Measurements from ENCODE around the gene ZNF615. TPM values are rescaled to one million over a fixed set of nuclear protein-coding genes. Genes with fewer than 3 reads are reported as not detected.
"Not testable (repeated sequence)": the region's sequence is repeated elsewhere in the genome, so short reads cannot be mapped to it uniquely, and the experiment has no call there.

ZNF615 gene
- polyA plus RNA-seq, 3 donors: 1.8 to 2.4 (median 2.2) TPM

DNA sequence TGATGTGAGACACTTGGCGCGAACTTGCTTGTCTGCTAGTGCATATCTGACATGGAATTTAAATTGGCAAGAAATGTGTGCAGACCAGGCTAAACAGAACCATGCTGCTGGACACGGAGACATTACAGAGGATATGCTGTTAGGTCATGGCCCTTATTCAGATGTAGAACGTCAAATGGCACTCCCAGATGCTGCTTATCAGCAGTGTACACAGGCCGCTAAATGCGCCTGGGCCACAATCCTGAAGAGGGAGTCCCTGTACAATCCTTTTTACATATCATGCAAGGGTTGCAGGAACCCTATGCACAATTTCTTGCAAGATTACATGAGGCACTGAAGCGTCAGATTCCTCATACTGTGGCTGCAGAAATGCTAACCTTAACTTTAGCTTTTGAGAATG, 30.7 kb downstream of the ZNF615 start:
- Histone ChIP-seq H2AFZ (ENCODE audit: insufficient read depth, low read depth, low read length, poor library complexity, severe bottlenecking) (no peak overlapping the region), H3K9ac (ENCODE audit: insufficient read depth, low read length, poor library complexity, severe bottlenecking) (no peak overlapping the region), H3K36me3 (replicated peaks in 1 of 2; ENCODE audit: control insufficient read depth in 1 of 2, insufficient read depth in 2 of 2, low read length in 2 of 2) (peaks cover 30 to 100% of the 10 kb centered on the region in 2 donors), H3K27ac (ENCODE audit: low read depth in 1 of 2, low read length in 2 of 2) (no peak overlapping the region), H3K79me2 (ENCODE audit: insufficient read depth, low read length) (peaks cover 80% of the 10 kb centered on the region), H3K9me3 (replicated peaks in 1 of 2; ENCODE audit: control insufficient read depth in 1 of 2, insufficient read depth in 1 of 2, low read length in 2 of 2) (peaks cover 73 to 99% of the 10 kb centered on the region in 2 donors), H3K27me3 (ENCODE audit: control insufficient read depth in 2 of 2, insufficient read depth in 2 of 2, low read length in 2 of 2) (no peaks in the 10 kb centered on the region), H4K20me1 (ENCODE audit: insufficient read depth, low read length) (no peaks in the 10 kb centered on the region), H3K4me1 (ENCODE audit: control insufficient read depth in 1 of 2, insufficient read depth in 2 of 2, low read length in 2 of 2) (peaks cover 0 to 10% of the 10 kb centered on the region in 2 donors), H3K4me2 (replicated peaks; ENCODE audit: extremely low read depth, low read length, poor library complexity, severe bottlenecking) (no peak overlapping the region), H3K4me3 (replicated peaks in 1 of 3; ENCODE audit: low read depth in 2 of 3, low read length in 3 of 3) (peak overlapping the region in 1 of 3 experiments; percentile 33)
- 87% methylated on average over 6 of the region's 7 CpGs for WGBS (ENCODE audit: insufficient coverage)
- TF ChIP-seq, protein P1, sequence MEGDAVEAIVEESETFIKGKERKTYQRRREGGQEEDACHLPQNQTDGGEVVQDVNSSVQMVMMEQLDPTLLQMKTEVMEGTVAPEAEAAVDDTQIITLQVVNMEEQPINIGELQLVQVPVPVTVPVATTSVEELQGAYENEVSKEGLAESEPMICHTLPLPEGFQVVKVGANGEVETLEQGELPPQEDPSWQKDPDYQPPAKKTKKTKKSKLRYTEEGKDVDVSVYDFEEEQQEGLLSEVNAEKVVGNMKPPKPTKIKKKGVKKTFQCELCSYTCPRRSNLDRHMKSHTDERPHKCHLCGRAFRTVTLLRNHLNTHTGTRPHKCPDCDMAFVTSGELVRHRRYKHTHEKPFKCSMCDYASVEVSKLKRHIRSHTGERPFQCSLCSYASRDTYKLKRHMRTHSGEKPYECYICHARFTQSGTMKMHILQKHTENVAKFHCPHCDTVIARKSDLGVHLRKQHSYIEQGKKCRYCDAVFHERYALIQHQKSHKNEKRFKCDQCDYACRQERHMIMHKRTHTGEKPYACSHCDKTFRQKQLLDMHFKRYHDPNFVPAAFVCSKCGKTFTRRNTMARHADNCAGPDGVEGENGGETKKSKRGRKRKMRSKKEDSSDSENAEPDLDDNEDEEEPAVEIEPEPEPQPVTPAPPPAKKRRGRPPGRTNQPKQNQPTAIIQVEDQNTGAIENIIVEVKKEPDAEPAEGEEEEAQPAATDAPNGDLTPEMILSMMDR (IDR thresholded peaks at IDR 0.05): no peak
- peaks cover 4% of the 10 kb centered on the region for H3K4me1 Mint-ChIP-seq
- intact Hi-C loops (cut with micrococcal nuclease): no loop called here
- peaks cover 47 to 96% (median 91%) of the 10 kb centered on the region in 7 donors for H3K9me3 Mint-ChIP-seq
- DNase-seq: no peak
- peaks cover 65 to 86% of the 10 kb centered on the region in 2 donors for H3K36me3 Mint-ChIP-seq
- no peak overlapping the region for H3K27ac Mint-ChIP-seq
- no peak overlapping the region for H3K4me3 Mint-ChIP-seq
- no peaks in the 10 kb centered on the region for H3K27me3 Mint-ChIP-seq (ENCODE audit: low read depth in 3 of 3)

DNA sequence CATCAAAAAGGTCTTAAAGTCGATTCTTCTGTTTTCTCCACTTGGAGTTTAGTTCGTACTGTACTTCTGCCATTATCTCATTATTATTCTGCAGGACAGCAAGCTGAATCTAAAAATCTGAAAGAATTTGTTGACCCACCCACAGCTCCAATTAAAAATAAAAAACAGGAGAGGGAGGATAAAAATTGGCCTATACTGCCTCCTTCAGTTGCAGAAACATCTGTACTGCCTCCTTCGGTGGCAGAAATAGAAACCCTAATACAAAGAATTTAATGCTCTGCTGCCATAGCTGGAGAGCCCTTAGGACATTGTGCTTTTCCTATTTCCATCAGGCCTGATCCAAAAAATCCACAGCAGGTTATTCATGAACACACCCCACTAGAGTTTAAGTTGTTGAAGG, 31.2 kb downstream of the ZNF615 start:
- DNase-seq: no peak
- Histone ChIP-seq H2AFZ (ENCODE audit: insufficient read depth, low read depth, low read length, poor library complexity, severe bottlenecking) (no peak overlapping the region), H3K9me3 (replicated peaks in 1 of 2; ENCODE audit: control insufficient read depth in 1 of 2, insufficient read depth in 1 of 2, low read length in 2 of 2) (peaks cover 76 to 99% of the 10 kb centered on the region in 2 donors), H3K4me1 (ENCODE audit: control insufficient read depth in 1 of 2, insufficient read depth in 2 of 2, low read length in 2 of 2) (peaks cover 0 to 10% of the 10 kb centered on the region in 2 donors), H3K79me2 (ENCODE audit: insufficient read depth, low read length) (peaks cover 75% of the 10 kb centered on the region), H3K9ac (ENCODE audit: insufficient read depth, low read length, poor library complexity, severe bottlenecking) (no peak overlapping the region), H3K4me3 (replicated peaks in 1 of 3; ENCODE audit: low read depth in 2 of 3, low read length in 3 of 3) (peak overlapping the region in 1 of 3 experiments; percentile 23), H3K27ac (ENCODE audit: low read depth in 1 of 2, low read length in 2 of 2) (no peak overlapping the region), H4K20me1 (ENCODE audit: insufficient read depth, low read length) (no peaks in the 10 kb centered on the region), H3K4me2 (replicated peaks; ENCODE audit: extremely low read depth, low read length, poor library complexity, severe bottlenecking) (no peak overlapping the region), H3K27me3 (ENCODE audit: control insufficient read depth in 2 of 2, insufficient read depth in 2 of 2, low read length in 2 of 2) (no peaks in the 10 kb centered on the region), H3K36me3 (replicated peaks in 1 of 2; ENCODE audit: control insufficient read depth in 1 of 2, insufficient read depth in 2 of 2, low read length in 2 of 2) (peaks cover 34 to 100% of the 10 kb centered on the region in 2 donors)
- no peak overlapping the region for H3K27ac Mint-ChIP-seq
- peaks cover 4% of the 10 kb centered on the region for H3K4me1 Mint-ChIP-seq
- H3K9me3 Mint-ChIP-seq: peaks cover 49 to 97% (median 92%) of the 10 kb centered on the region in 7 donors
- intact Hi-C loops (cut with micrococcal nuclease): no loop called here
- H3K4me3 Mint-ChIP-seq: no peak overlapping the region
- TF ChIP-seq, protein P1 (IDR thresholded peaks at IDR 0.05): no peak
- WGBS (ENCODE audit: insufficient coverage): no CpG with 5 or more reads among the region's 3 CpGs
- no peaks in the 10 kb centered on the region for H3K27me3 Mint-ChIP-seq (ENCODE audit: low read depth in 3 of 3)
- H3K36me3 Mint-ChIP-seq: peaks cover 67 to 88% of the 10 kb centered on the region in 2 donors

DNA sequence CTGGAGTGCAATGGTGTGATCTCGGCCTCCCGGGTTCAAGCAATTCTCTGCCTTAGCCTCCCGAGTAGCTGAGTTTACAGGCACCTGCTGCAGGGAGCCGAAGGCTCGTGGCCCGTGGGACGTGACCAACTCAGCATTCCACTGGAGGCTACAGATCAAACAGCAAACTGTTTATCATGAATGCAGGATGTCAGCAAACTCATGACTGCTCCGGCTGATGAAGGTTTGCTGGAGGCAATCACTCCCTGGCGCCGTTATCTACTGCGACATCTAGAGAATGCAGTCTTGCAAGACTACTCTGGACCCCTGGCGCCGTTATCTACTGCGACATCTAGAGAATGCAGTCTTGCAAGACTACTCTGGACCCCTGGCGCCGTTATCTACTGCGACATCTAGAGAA, 32.2 kb downstream of the ZNF615 start:
- not testable (repeated sequence) for H3K27ac Mint-ChIP-seq
- H3K9me3 Mint-ChIP-seq: peaks cover 53 to 97% (median 93%) of the 10 kb centered on the region in 7 donors

More for the DNA sequence above, 32.2 kb downstream of the ZNF615 start:
- Histone ChIP-seq H3K9me3 (replicated peaks in 1 of 2; ENCODE audit: control insufficient read depth in 1 of 2, insufficient read depth in 1 of 2, low read length in 2 of 2) (peaks cover 80 to 100% of the 10 kb centered on the region in 2 donors), H3K4me3 (replicated peaks in 1 of 3; ENCODE audit: low read depth in 2 of 3, low read length in 3 of 3) (peak overlapping the region in 1 of 3 experiments; percentile 38), H3K79me2 (ENCODE audit: insufficient read depth, low read length) (peaks cover 65% of the 10 kb centered on the region), H3K36me3 (replicated peaks in 1 of 2; ENCODE audit: control insufficient read depth in 1 of 2, insufficient read depth in 2 of 2, low read length in 2 of 2) (peaks cover 44 to 100% of the 10 kb centered on the region in 2 donors)
- H3K27me3 ChIP-seq (ENCODE audit: control insufficient read depth in 2 of 2, insufficient read depth in 2 of 2, low read length in 2 of 2); H3K4me1 ChIP-seq (ENCODE audit: control insufficient read depth in 1 of 2, insufficient read depth in 2 of 2, low read length in 2 of 2); H4K20me1 ChIP-seq (ENCODE audit: insufficient read depth, low read length); DNase-seq; H3K27me3 Mint-ChIP-seq (ENCODE audit: low read depth in 3 of 3); intact Hi-C loops (cut with micrococcal nuclease); H3K27ac ChIP-seq (ENCODE audit: low read depth in 1 of 2, low read length in 2 of 2); H2AFZ ChIP-seq (ENCODE audit: insufficient read depth, low read depth, low read length, poor library complexity, severe bottlenecking); H3K4me1 Mint-ChIP-seq; H3K4me2 ChIP-seq (replicated peaks; ENCODE audit: extremely low read depth, low read length, poor library complexity, severe bottlenecking); H3K4me3 Mint-ChIP-seq; H3K9ac ChIP-seq (ENCODE audit: insufficient read depth, low read length, poor library complexity, severe bottlenecking): not testable (repeated sequence)
- peaks cover 69 to 88% of the 10 kb centered on the region in 2 donors for H3K36me3 Mint-ChIP-seq
- over 99% methylated on average over 14 of the region's 17 CpGs for WGBS (ENCODE audit: insufficient coverage)

Data from CD14-positive monocyte (primary cell).